ENCODE measurements around the gene COL21A1. TPM values are rescaled to one million over a fixed set of nuclear protein-coding genes. Genes with fewer than 3 reads are reported as not detected.

The COL21A1 gene
- total RNA-seq, 3 donors from 2014 or later (not counting 1 experiment from before 2014, with no cell fraction given) = not detected

- H3K36me3 Mint-ChIP-seq = no peaks in the 10 kb centered on the region
These were observed 95.7 kb downstream of the COL21A1 start for GRCh38 chr6:56151609-56152224.

DNA sequence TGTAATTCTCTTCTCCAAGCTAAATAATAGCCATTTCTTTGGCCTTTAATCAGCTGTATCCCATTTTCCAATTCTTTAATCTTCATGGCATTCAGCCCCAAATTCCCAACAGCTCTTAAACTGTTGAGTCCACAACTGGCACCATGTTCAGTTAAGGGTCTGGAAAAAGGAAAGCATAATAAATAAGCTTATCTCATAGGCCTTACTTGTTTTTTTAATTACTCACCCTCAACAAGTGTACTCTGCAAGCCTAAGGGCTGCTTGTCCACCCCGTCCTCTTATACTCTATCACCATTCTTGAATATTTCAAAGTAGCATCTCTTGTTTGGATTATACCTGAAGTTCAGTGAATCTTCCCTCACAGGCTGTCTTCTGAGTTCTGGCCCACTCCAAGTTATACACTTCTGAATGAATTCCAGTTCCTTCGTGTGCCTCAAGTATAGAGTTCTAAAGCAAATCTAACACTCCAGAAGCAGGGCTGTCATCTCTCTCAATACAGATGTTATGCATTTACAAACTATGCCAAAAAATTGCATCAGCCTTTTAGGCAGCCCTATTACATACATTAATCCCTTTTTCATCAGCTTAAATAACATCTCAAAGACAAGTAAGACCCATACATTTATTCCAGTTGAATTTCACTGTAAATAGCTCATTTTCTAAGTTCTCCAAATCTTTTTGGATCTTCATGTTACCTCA is 98.7 kb downstream of the COL21A1 start:
- intact Hi-C loops (cut with micrococcal nuclease) = no loop called here
- WGBS (ENCODE audit: insufficient coverage) = 68% methylated on average over 2 of the region's 2 CpGs
- H3K9me3 ChIP-seq (ENCODE audit: control insufficient read depth, insufficient read depth, low read length) = peaks cover 4% of the 10 kb centered on the region
- no peaks in the 10 kb centered on the region for H3K4me1 Mint-ChIP-seq
- no peak overlapping the region for H3K27ac ChIP-seq (ENCODE audit: low read length)
- no peak for TF ChIP-seq CTCF (IDR thresholded peaks at IDR 0.05)
- ATAC-seq = no peak
- H3K4me3 ChIP-seq (ENCODE audit: low read length) = no peak overlapping the region
- no peak for DNase-seq
- H3K4me3 Mint-ChIP-seq = no peak overlapping the region
- H3K9me3 Mint-ChIP-seq = peaks cover 13 to 17% of the 10 kb centered on the region in 2 donors
- H3K4me1 ChIP-seq (ENCODE audit: control insufficient read depth, insufficient read depth, low read length) = no peaks in the 10 kb centered on the region
- H3K27me3 Mint-ChIP-seq (ENCODE audit: low read depth in 2 of 2) = no peaks in the 10 kb centered on the region
- H3K36me3 ChIP-seq (ENCODE audit: control insufficient read depth, insufficient read depth, low read length) = no peaks in the 10 kb centered on the region
- peaks cover 6% of the 10 kb centered on the region for H3K36me3 Mint-ChIP-seq
- no peaks in the 10 kb centered on the region for H3K27me3 ChIP-seq (ENCODE audit: control insufficient read depth, insufficient read depth, low read length)
- no peak overlapping the region for H3K27ac Mint-ChIP-seq

More at GRCh38 chr6:56151609-56152224, 95.7 kb downstream of the COL21A1 start:
- Mint-ChIP-seq H3K4me3 (no peak overlapping the region), H3K9me3 (peaks cover 18 to 29% of the 10 kb centered on the region in 2 donors), H3K4me1 (no peaks in the 10 kb centered on the region), H3K27ac (no peak overlapping the region), H3K27me3 (ENCODE audit: low read depth in 2 of 2) (no peaks in the 10 kb centered on the region)
- peaks cover 4% of the 10 kb centered on the region for H3K9me3 ChIP-seq (ENCODE audit: control insufficient read depth, insufficient read depth, low read length)
- DNase-seq = no peak
- intact Hi-C loops (cut with micrococcal nuclease) = no loop called here
- no peak overlapping the region for H3K27ac ChIP-seq (ENCODE audit: low read length)
- H3K27me3 ChIP-seq (ENCODE audit: control insufficient read depth, insufficient read depth, low read length) = no peaks in the 10 kb centered on the region
- TF ChIP-seq CTCF (IDR thresholded peaks at IDR 0.05) = no peak
- ATAC-seq = no peak
- 59% methylated on average over 1 of the region's 3 CpGs for WGBS (ENCODE audit: insufficient coverage)
- no peaks in the 10 kb centered on the region for H3K4me1 ChIP-seq (ENCODE audit: control insufficient read depth, insufficient read depth, low read length)
- H3K4me3 ChIP-seq (ENCODE audit: low read length) = no peak overlapping the region
- H3K36me3 ChIP-seq (ENCODE audit: control insufficient read depth, insufficient read depth, low read length) = no peaks in the 10 kb centered on the region

GRCh38 chr6:56147766-56148165 is 99.6 kb downstream of the COL21A1 start:
- intact Hi-C loops (cut with micrococcal nuclease) = no loop called here
- WGBS (ENCODE audit: insufficient coverage) = 89% methylated on average over 2 of the region's 2 CpGs
- H3K27ac ChIP-seq (ENCODE audit: low read length) = no peak overlapping the region
- Mint-ChIP-seq H3K4me3 (no peak overlapping the region), H3K4me1 (no peaks in the 10 kb centered on the region), H3K9me3 (peaks cover 15 to 16% of the 10 kb centered on the region in 2 donors), H3K27ac (no peak overlapping the region), H3K27me3 (ENCODE audit: low read depth in 2 of 2) (no peaks in the 10 kb centered on the region), H3K36me3 (peaks cover 10% of the 10 kb centered on the region)
- no peak overlapping the region for H3K4me3 ChIP-seq (ENCODE audit: low read length)
- no peak for TF ChIP-seq CTCF (IDR thresholded peaks at IDR 0.05)
- H3K36me3 ChIP-seq (ENCODE audit: control insufficient read depth, insufficient read depth, low read length) = no peaks in the 10 kb centered on the region
- H3K27me3 ChIP-seq (ENCODE audit: control insufficient read depth, insufficient read depth, low read length) = no peaks in the 10 kb centered on the region
- DNase-seq (no peak), ATAC-seq (no peak)
- H3K4me1 ChIP-seq (ENCODE audit: control insufficient read depth, insufficient read depth, low read length) = no peaks in the 10 kb centered on the region
- peaks cover 4% of the 10 kb centered on the region for H3K9me3 ChIP-seq (ENCODE audit: control insufficient read depth, insufficient read depth, low read length)

Data from natural killer cell (primary cell).